Endodermal cell (in vitro differentiated cells): ENCODE data around the gene SKAP1. TPM values are rescaled to one million over a fixed set of nuclear protein-coding genes. Genes with fewer than 3 reads are reported as not detected.

Experiments used
- DNase-seq: peaks from one replicate; pipeline ENCODE4 v3.0.0-alpha.2; 2017
- H3K27ac ChIP-seq: 2 replicates; pipeline ENCODE4 v1.5.1; 2013; ENCODE audit warnings: mild to moderate bottlenecking, low read depth, low read length, moderate library complexity
- H3K27me3 ChIP-seq: 2 replicates; pipeline ENCODE4 v1.6.1; 2013; ENCODE audit warnings: mild to moderate bottlenecking, low read length, moderate library complexity; ENCODE audit not compliant: insufficient read depth, control insufficient read depth, poor library complexity, severe bottlenecking
- H3K36me3 ChIP-seq: 2 replicates; pipeline ENCODE4 v1.7.0; 2013; ENCODE audit warnings: mild to moderate bottlenecking, low read length, moderate library complexity; ENCODE audit not compliant: control insufficient read depth, insufficient read depth
- H3K4me1 ChIP-seq: one replicate; pipeline ENCODE4 v1.7.0; 2013; ENCODE audit warnings: low read length; ENCODE audit not compliant: control insufficient read depth, insufficient read depth
- H3K4me3 ChIP-seq: 2 replicates; pipeline ENCODE4 v1.5.1; 2013; ENCODE audit warnings: mild to moderate bottlenecking, low read length, moderate library complexity
- H3K9ac ChIP-seq: 2 replicates; pipeline ENCODE4 v1.6.1; 2013; ENCODE audit warnings: mild to moderate bottlenecking, low read length, moderate library complexity; ENCODE audit not compliant: poor library complexity, severe bottlenecking; ENCODE audit errors: extremely low read depth
- H3K9me3 ChIP-seq: 2 replicates; pipeline ENCODE4 v1.6.1; 2013; ENCODE audit warnings: mild to moderate bottlenecking, low read length, moderate library complexity; ENCODE audit not compliant: control insufficient read depth
- H3K27ac Mint-ChIP-seq: 2 replicates; pipeline ENCODE4 v1.8.0; 2020; ENCODE audit warnings: mixed read lengths
- H3K27me3 Mint-ChIP-seq: 2 replicates; pipeline ENCODE4 v1.8.0; 2021; ENCODE audit warnings: mild to moderate bottlenecking, mixed read lengths; ENCODE audit not compliant: insufficient read depth
- H3K36me3 Mint-ChIP-seq: 2 replicates; pipeline ENCODE4 v1.8.0; 2020; ENCODE audit warnings: low read depth, mixed read lengths
- H3K4me1 Mint-ChIP-seq: 2 replicates; pipeline ENCODE4 v1.8.0; 2020; ENCODE audit warnings: mixed read lengths
- H3K4me3 Mint-ChIP-seq: 2 replicates; pipeline ENCODE4 v1.8.0; 2020; ENCODE audit warnings: mild to moderate bottlenecking, moderate library complexity, mixed read lengths
- H3K9me3 Mint-ChIP-seq: 2 replicates; pipeline ENCODE4 v1.8.0; 2020; ENCODE audit warnings: mild to moderate bottlenecking, mixed read lengths
- CTCF ChIP-seq: fragments of 200-600 bp; sonication (generic); conservative IDR thresholded peaks from 2 replicates; pipeline ENCODE4 v1.5.0; 2021; ENCODE audit warnings: antibody characterized with exemption, mild to moderate bottlenecking
- WGBS, 2 experiments: methylation state at CpG; one replicate each; pipeline versions ENCODE4 v1.1.5 to v1.1.7; 2013; ENCODE audit warnings: missing lambda C conversion rate in 2 of 2, mixed read lengths in 1 of 2; ENCODE audit not compliant: insufficient coverage in 1 of 2, insufficient read length in 1 of 2; 5-methylcytosine and 5-hydroxymethylcytosine counted together
- total RNA-seq, 2 donors: library from RNA; stranded (reverse); fragmentation: NEBNext Ultra II Directional in 1 of 2; extraction: Animal tissue kit (Norgen Biotek cat#: 25700) in 1 of 2; gene quantifications; 2 replicates in 1 of 2; 3 replicates in 1 of 2; pipeline ENCODE4 v1.2.1, GENCODE V29; 2021

The SKAP1 gene
- total RNA-seq, 2 donors from 2014 or later, result 0.31 to 0.53 TPM

GRCh38 chr17:48219617-48220016, 210.4 kb downstream of the SKAP1 start:
- peak overlapping the region; percentile 12 for H3K4me3 Mint-ChIP-seq

DNA sequence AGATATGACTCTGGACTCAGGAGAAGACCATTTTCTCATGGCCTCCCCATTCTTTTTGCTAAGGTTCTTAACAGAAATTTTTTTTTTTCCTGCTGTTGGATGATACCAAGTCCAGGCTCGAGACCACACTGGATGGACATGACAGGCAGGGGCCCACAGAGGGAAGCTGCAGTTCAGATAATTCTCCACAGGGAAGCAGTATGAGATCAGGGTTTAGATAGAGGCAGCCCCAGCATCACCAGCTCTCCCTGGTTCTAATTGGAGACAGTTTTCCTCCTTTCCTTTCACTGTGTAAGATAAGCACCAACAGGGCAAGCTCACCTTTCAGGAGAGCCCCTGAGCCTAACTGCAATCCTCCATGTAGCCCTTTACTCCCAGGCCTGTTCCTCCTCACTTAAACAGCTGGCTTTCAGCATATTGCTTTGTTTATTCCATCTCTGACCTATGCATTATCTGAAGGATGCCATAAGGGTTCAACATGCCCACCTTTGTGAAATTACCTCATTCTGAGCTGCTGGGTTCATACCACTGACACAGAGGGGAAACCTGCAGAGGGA, 214.4 kb downstream of the SKAP1 start:
- TF ChIP-seq CTCF, result peak; percentile 74
- no peaks in the 10 kb centered on the region for H3K27me3 ChIP-seq
- Mint-ChIP-seq H3K36me3 (no peaks in the 10 kb centered on the region), H3K9me3 (no peaks in the 10 kb centered on the region), H3K4me1 (peaks cover 42% of the 10 kb centered on the region), H3K27ac (no peak overlapping the region), H3K27me3 (no peaks in the 10 kb centered on the region), H3K4me3 (no peak overlapping the region)
- no peak overlapping the region for H3K27ac ChIP-seq
- H3K4me1 ChIP-seq, result peaks cover 10% of the 10 kb centered on the region
- H3K4me3 ChIP-seq, result no peak overlapping the region
- H3K9ac ChIP-seq, result no peak overlapping the region
- 57% methylated on average over 1 of the region's 1 CpG; no CpG with 5 or more reads in 1 of the 2 experiments for WGBS, 2 experiments
- no peaks in the 10 kb centered on the region for H3K9me3 ChIP-seq
- H3K36me3 ChIP-seq, result no peaks in the 10 kb centered on the region
- DNase-seq, result peak; percentile 87

More at GRCh38 chr17:48219617-48220016, 210.4 kb downstream of the SKAP1 start:
- H3K27ac ChIP-seq, result no peak overlapping the region
- H3K9ac ChIP-seq, result no peak overlapping the region
- Mint-ChIP-seq H3K27ac (no peak overlapping the region), H3K9me3 (no peaks in the 10 kb centered on the region), H3K4me1 (peaks cover 41% of the 10 kb centered on the region), H3K27me3 (peaks cover 7% of the 10 kb centered on the region), H3K36me3 (no peaks in the 10 kb centered on the region)
- no peak overlapping the region for H3K4me3 ChIP-seq
- H3K9me3 ChIP-seq, result no peaks in the 10 kb centered on the region
- no peaks in the 10 kb centered on the region for H3K36me3 ChIP-seq
- TF ChIP-seq CTCF, result no peak
- DNase-seq, result peak; percentile 83
- 0 to 2% methylated on average over 1 of the region's 1 CpG for WGBS, 2 experiments
- no peaks in the 10 kb centered on the region for H3K27me3 ChIP-seq
- peaks cover 10% of the 10 kb centered on the region for H3K4me1 ChIP-seq

- H3K27me3 Mint-ChIP-seq, result no peaks in the 10 kb centered on the region
- Histone ChIP-seq H3K9ac (no peak overlapping the region), H3K36me3 (no peaks in the 10 kb centered on the region), H3K9me3 (no peaks in the 10 kb centered on the region), H3K27ac (no peak overlapping the region), H3K4me3 (no peak overlapping the region), H3K4me1 (no peaks in the 10 kb centered on the region), H3K27me3 (no peaks in the 10 kb centered on the region)
- no peak overlapping the region for H3K27ac Mint-ChIP-seq
- H3K36me3 Mint-ChIP-seq, result no peaks in the 10 kb centered on the region
- H3K9me3 Mint-ChIP-seq, result no peaks in the 10 kb centered on the region
- H3K4me3 Mint-ChIP-seq, result no peak overlapping the region
- no peak for DNase-seq
- TF ChIP-seq CTCF, result no peak
- WGBS, 2 experiments, result 92% methylated on average over 1 of the region's 2 CpGs; no CpG with 5 or more reads in 1 of the 2 experiments
- H3K4me1 Mint-ChIP-seq, result peaks cover 31% of the 10 kb centered on the region
These were observed 216.2 kb downstream of the SKAP1 start for GRCh38 chr17:48213797-48214196.
